Left ventricle myocardium inferior (tissue), 1 donor: ENCODE measurements around the gene TSHZ2. TPM values are rescaled to one million over a fixed set of nuclear protein-coding genes. Genes with fewer than 3 reads are reported as not detected.

Experiments used
- DNase-seq: peaks from one replicate; pipeline ENCODE4 v3.0.0-alpha.2; 2020
- H3K27ac ChIP-seq: fragments of 200-600 bp; replicated peaks from 2 replicates; pipeline ENCODE4 v1.8.0; 2021
- H3K27me3 ChIP-seq: fragments of 200-600 bp; 2 replicates; pipeline ENCODE4 v1.8.0; 2021; ENCODE audit warnings: low read depth
- H3K36me3 ChIP-seq: fragments of 200-600 bp; 2 replicates; pipeline ENCODE4 v1.8.0; 2021
- H3K4me1 ChIP-seq: fragments of 200-600 bp; 2 replicates; pipeline ENCODE4 v1.8.0; 2021
- H3K4me3 ChIP-seq: fragments of 200-600 bp; 2 replicates; pipeline ENCODE4 v1.8.0; 2021; ENCODE audit warnings: mild to moderate bottlenecking, moderate library complexity
- H3K9me3 ChIP-seq: fragments of 200-600 bp; replicated peaks from 2 replicates; pipeline ENCODE4 v1.8.0; 2021
- CTCF ChIP-seq: fragments of 200-600 bp; IDR thresholded peaks from 2 replicates; pipeline ENCODE4 v1.8.0; 2021; ENCODE audit warnings: antibody characterized with exemption, mild to moderate bottlenecking, borderline replicate concordance
- intact Hi-C: fragments of 100-400 bp; cut with micrococcal nuclease; formaldehyde crosslinking; loops from one replicate; pipeline ENCODE4 v1.11.0; 2022
- total RNA-seq: library from RNA; stranded (reverse); fragmentation: NEBNext Ultra II Directional; extraction: Animal tissue kit (Norgen Biotek cat#: 25700); gene quantifications from one replicate; pipeline ENCODE4 v1.2.1, GENCODE V29; 2021
- donor health status: DM: no; HTN: yes; CAD: no; lungs with severe emphysema.

The TSHZ2 gene
- total RNA-seq, 1 donor from 2014 or later = 3.1 TPM

GRCh38 chr20:52954849-52955248 is 17.3 kb upstream of the TSHZ2 start:
- no peaks in the 10 kb centered on the region for H3K27me3 ChIP-seq
- no peak overlapping the region for H3K4me3 ChIP-seq
- H3K36me3 ChIP-seq = no peaks in the 10 kb centered on the region
- H3K9me3 ChIP-seq = no peaks in the 10 kb centered on the region
- TF ChIP-seq CTCF = no peak
- intact Hi-C loops = no loop called here
- no peaks in the 10 kb centered on the region for H3K4me1 ChIP-seq
- no peak for DNase-seq
- no peak overlapping the region for H3K27ac ChIP-seq

- H3K36me3 ChIP-seq = no peaks in the 10 kb centered on the region
- no peak for DNase-seq
- H3K4me3 ChIP-seq = no peak overlapping the region
- no peak overlapping the region for H3K27ac ChIP-seq
- no peaks in the 10 kb centered on the region for H3K9me3 ChIP-seq
- no peak for TF ChIP-seq CTCF
- intact Hi-C loops = no loop called here
- no peaks in the 10 kb centered on the region for H3K4me1 ChIP-seq
- no peaks in the 10 kb centered on the region for H3K27me3 ChIP-seq
These were observed 13.9 kb upstream of the TSHZ2 start for GRCh38 chr20:52958211-52958610.

GRCh38 chr20:52959125-52959524 is 13.0 kb upstream of the TSHZ2 start:
- Histone ChIP-seq H3K36me3 (no peaks in the 10 kb centered on the region), H3K4me1 (no peaks in the 10 kb centered on the region), H3K4me3 (no peak overlapping the region), H3K27me3 (no peaks in the 10 kb centered on the region), H3K9me3 (no peaks in the 10 kb centered on the region), H3K27ac (no peak overlapping the region)
- no peak for DNase-seq
- no peak for TF ChIP-seq CTCF
- intact Hi-C loops = no loop called here

GRCh38 chr20:52962183-52962582 is 10.0 kb upstream of the TSHZ2 start:
- Histone ChIP-seq H3K4me1 (no peaks in the 10 kb centered on the region), H3K4me3 (no peak overlapping the region), H3K27me3 (peaks cover 12% of the 10 kb centered on the region), H3K27ac (no peak overlapping the region), H3K36me3 (no peaks in the 10 kb centered on the region), H3K9me3 (no peaks in the 10 kb centered on the region)
- DNase-seq = no peak
- no peak for TF ChIP-seq CTCF
- intact Hi-C loops = no loop called here

GRCh38 chr20:52963131-52963530 is 9.0 kb upstream of the TSHZ2 start:
- TF ChIP-seq CTCF = no peak
- Histone ChIP-seq H3K27me3 (peaks cover 12% of the 10 kb centered on the region), H3K27ac (no peak overlapping the region), H3K36me3 (no peaks in the 10 kb centered on the region), H3K9me3 (no peaks in the 10 kb centered on the region), H3K4me3 (no peak overlapping the region), H3K4me1 (no peaks in the 10 kb centered on the region)
- no peak for DNase-seq
- intact Hi-C loops = no loop called here

- intact Hi-C loops = no loop called here
- no peak for TF ChIP-seq CTCF
- DNase-seq = no peak
- H3K4me3 ChIP-seq = no peak overlapping the region
- no peaks in the 10 kb centered on the region for H3K9me3 ChIP-seq
- no peaks in the 10 kb centered on the region for H3K36me3 ChIP-seq
- peaks cover 17% of the 10 kb centered on the region for H3K27me3 ChIP-seq
- no peak overlapping the region for H3K27ac ChIP-seq
- no peaks in the 10 kb centered on the region for H3K4me1 ChIP-seq
These were observed 8.0 kb upstream of the TSHZ2 start for GRCh38 chr20:52964131-52964530.
